Gastrocnemius medialis (tissue), 4 donors: ENCODE data around the gene AFG3L2.

Source experiments
- POLR2A ChIP-seq, 2 donors: fragments of 450-650 bp; IDR thresholded peaks; one replicate each; pipeline ENCODE4 v1.6.1; 2017; ENCODE audit warnings: antibody characterized with exemption in 2 of 2, mild to moderate bottlenecking in 2 of 2, moderate library complexity in 2 of 2
- TF ChIP-seq, protein P1 (sequence below), 5 experiments: fragments of 450-650 bp in 3 of 5; fragments of 200-600 bp in 2 of 5; sonication (generic) in 2 of 5; IDR thresholded peaks in 4 of 5; conservative IDR thresholded peaks in 1 of 5; 1 replicate in 4 of 5; 2 replicates in 1 of 5; pipeline ENCODE4 v1.5.1; 2016 to 2019; ENCODE audit warnings: antibody characterized with exemption in 5 of 5, mild to moderate bottlenecking in 3 of 5, moderate library complexity in 3 of 5

DNA sequence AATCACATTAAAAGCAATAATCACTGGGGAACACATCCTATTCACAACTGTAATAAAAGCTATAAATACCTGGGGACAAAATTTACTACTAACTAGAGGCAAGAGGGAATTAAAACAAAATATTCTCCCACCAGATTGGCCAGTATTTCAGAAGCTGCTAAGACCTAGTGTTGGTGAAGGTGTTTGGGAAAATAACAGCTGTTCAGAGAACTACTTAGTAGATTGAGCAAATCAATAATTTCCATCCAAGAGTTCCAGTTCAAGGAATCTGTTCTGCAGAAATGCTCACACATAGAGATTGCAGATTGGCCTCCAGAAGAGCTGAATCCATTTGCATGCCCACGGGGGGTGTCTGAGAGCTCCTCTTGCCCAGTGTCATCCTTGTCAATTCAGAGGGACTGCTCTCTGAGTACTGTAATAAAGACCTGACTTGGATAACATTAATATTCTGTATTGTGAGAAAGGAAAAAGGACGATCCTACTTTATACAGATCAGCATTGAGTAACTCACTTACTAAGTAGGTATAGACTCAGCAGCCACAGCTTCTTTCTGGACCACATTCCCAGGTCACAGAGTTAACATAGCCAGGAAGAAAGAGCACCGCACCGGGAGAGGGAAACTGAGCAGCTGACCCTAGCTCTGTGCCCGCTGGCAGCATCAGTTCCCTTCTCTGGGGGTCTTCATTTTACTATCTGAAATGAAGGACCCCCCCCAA is 63.3 kb downstream of the AFG3L2 start:
- TF ChIP-seq, protein P1, sequence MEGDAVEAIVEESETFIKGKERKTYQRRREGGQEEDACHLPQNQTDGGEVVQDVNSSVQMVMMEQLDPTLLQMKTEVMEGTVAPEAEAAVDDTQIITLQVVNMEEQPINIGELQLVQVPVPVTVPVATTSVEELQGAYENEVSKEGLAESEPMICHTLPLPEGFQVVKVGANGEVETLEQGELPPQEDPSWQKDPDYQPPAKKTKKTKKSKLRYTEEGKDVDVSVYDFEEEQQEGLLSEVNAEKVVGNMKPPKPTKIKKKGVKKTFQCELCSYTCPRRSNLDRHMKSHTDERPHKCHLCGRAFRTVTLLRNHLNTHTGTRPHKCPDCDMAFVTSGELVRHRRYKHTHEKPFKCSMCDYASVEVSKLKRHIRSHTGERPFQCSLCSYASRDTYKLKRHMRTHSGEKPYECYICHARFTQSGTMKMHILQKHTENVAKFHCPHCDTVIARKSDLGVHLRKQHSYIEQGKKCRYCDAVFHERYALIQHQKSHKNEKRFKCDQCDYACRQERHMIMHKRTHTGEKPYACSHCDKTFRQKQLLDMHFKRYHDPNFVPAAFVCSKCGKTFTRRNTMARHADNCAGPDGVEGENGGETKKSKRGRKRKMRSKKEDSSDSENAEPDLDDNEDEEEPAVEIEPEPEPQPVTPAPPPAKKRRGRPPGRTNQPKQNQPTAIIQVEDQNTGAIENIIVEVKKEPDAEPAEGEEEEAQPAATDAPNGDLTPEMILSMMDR (IDR thresholded peaks at IDR 0.05 in 4 of 5, conservative IDR thresholded peaks at IDR 0.05 in 1 of 5): no peak
- no peak for TF ChIP-seq POLR2A (IDR thresholded peaks at IDR 0.05)
